ENCODE measurements around the gene HERC2. TPM values are rescaled to one million over a fixed set of nuclear protein-coding genes. Genes with fewer than 3 reads are reported as not detected.

Gene HERC2
- total and polyA plus RNA-seq, 5 donors from 2014 or later = 8.2 to 69.0 (median 10.4) TPM

DNA sequence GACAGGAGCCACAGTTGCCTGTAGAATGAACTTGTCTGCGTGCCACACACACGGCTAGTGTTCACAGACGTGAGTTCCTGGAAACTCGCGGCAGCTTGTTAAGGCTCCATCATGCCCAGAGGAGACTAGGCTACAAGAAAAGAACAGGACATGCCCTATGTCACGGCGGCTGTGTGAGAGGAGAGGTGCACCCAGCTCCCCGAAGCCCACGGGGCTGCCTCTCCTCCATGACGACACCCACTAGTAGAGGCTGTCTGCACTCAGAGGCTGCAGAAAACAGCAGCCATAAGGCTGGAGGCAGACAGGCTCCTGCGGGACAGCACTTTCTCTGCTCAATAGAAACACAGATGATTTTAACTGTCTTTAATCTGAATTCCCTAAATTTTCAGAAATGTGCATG is 203.9 kb downstream of the HERC2 start:
- no peak overlapping the region for H3K4me3 ChIP-seq (ENCODE audit: low read depth, low read length)
- no peaks in the 10 kb centered on the region for H3K4me1 ChIP-seq (ENCODE audit: control insufficient read depth, insufficient read depth, low read length, poor library complexity, severe bottlenecking)
- H3K27ac Mint-ChIP-seq = no peak overlapping the region
- DNase-seq = no peak
- peaks cover 66% of the 10 kb centered on the region for H3K36me3 ChIP-seq (ENCODE audit: control insufficient read depth, insufficient read depth, low read length)
- H3K36me3 Mint-ChIP-seq = peaks cover 48% of the 10 kb centered on the region
- H3K9me3 Mint-ChIP-seq = peaks cover 0 to 2% (median 0%) of the 10 kb centered on the region in 7 donors
- no peak overlapping the region for H3K4me3 Mint-ChIP-seq
- peaks cover 0 to 5% (median 0%) of the 10 kb centered on the region in 4 donors for H3K4me1 Mint-ChIP-seq
- no peak overlapping the region for H3K27ac ChIP-seq (ENCODE audit: insufficient read depth, low read length, poor library complexity, severe bottlenecking)
- no peak for ATAC-seq (ENCODE audit: low read depth in 2 of 2)
- H3K27me3 ChIP-seq (ENCODE audit: control insufficient read depth, insufficient read depth, low read length) = no peaks in the 10 kb centered on the region
- no peaks in the 10 kb centered on the region for H3K27me3 Mint-ChIP-seq
- H3K9me3 ChIP-seq (ENCODE audit: control insufficient read depth in 2 of 2, low read length in 2 of 2) = no peaks in the 10 kb centered on the region

DNA sequence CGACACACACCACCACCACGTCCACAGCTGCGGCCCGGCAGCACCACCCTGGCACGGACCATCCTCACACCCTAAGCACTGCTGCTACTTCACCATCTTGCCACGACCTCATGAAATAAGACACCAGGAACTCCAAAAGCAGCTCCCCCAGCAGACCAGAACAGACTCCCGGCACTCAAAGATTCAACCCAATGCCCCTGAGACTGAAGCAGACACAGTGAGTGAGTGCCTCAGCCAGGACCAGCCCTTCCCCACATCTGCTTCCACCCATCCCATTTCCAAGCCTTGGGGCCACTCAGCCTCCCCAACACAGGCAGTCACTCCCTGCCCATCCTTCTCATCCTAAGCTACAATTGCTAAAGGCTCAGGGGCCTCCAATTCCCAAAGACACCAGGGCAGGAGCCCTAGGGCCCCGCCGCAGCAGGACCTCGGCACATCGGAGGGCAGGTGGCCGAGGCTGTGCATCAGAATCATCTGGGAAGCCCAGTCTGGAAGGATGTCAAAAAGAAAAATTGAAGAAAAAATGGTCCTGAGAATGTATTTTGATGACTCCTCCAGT is 204.5 kb downstream of the HERC2 start:
- Histone ChIP-seq H3K27ac (ENCODE audit: insufficient read depth, low read length, poor library complexity, severe bottlenecking) (no peak overlapping the region), H3K36me3 (ENCODE audit: control insufficient read depth, insufficient read depth, low read length) (peaks cover 72% of the 10 kb centered on the region), H3K9me3 (ENCODE audit: control insufficient read depth in 2 of 2, low read length in 2 of 2) (no peaks in the 10 kb centered on the region), H3K27me3 (ENCODE audit: control insufficient read depth, insufficient read depth, low read length) (no peaks in the 10 kb centered on the region), H3K4me1 (ENCODE audit: control insufficient read depth, insufficient read depth, low read length, poor library complexity, severe bottlenecking) (no peaks in the 10 kb centered on the region), H3K4me3 (ENCODE audit: low read depth, low read length) (no peak overlapping the region)
- H3K4me3 Mint-ChIP-seq = no peak overlapping the region
- H3K36me3 Mint-ChIP-seq = peaks cover 48% of the 10 kb centered on the region
- H3K27ac Mint-ChIP-seq = peak overlapping the region in 1 of 3 donors; percentile 47
- H3K27me3 Mint-ChIP-seq = no peaks in the 10 kb centered on the region
- ATAC-seq (ENCODE audit: low read depth in 2 of 2) (no peak), DNase-seq (no peak)
- H3K9me3 Mint-ChIP-seq = peaks cover 0 to 2% (median 0%) of the 10 kb centered on the region in 7 donors
- H3K4me1 Mint-ChIP-seq = peaks cover 0 to 5% (median 0%) of the 10 kb centered on the region in 4 donors

DNA sequence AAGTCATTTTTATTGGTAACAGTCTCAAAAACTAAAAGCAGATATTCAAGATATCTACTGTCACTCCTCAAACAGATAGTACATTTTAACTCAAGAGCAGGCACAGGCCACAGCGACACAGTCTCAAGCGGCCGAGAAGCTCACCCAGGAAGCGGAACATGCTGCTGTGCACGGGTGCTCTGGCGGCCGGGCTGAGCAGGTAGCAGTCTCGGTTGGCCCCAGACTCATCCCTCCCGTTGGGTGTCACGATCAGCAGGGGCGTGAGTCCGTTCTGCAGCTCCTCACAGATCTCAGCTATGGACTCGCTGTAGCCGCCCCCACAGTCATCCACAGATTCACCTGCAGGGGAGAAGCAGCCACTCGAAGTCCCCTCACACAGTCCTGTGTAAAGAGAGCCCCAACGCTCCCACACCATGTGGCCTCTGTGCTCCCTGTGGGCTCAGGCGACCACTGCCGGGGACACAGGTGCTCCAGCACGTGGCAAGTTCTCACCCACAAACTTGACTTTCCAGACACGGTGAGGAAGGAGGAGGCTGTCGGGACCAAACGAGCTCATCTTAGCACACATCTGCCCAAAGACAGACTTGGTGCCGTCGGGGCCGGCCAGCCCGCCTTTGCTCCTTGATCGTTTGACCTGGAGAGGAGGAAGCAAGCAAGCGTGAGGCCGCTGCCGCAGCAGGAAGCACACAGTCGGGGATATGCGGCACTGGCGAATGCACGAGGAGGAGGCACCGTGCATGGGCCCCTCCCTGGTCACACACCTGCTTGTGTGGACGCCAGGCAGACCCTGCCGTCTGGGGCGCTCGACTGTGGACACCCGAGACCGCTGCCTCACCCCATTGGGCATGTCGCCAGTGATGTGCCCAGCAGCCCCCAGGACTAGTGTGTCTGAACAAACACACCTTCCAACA is 205.2 kb downstream of the HERC2 start:
- Mint-ChIP-seq H3K36me3 (peaks cover 55% of the 10 kb centered on the region), H3K27ac (peak overlapping the region in 1 of 3 donors; percentile 47)

DNA sequence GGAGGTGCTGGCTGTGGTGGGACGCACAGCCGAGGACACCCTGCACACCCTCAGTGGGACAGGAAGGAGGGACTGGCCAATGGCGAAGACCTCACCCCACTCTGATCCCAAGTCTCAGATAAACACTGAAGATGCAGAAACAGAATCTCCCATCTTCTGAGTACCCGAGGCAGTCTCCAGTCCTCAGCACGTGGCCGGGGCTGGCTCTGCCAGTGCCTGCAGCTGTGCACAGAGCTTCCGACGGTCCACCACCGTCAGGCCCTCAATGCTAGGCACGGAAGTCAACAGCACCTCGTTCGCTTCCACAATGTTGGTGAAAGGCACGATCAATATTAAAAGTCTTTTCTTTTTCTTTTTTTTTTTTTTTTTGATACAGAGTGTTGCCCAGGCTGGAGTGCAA is 206.1 kb downstream of the HERC2 start:
- peaks cover 77% of the 10 kb centered on the region for H3K36me3 ChIP-seq (ENCODE audit: control insufficient read depth, insufficient read depth, low read length)
- Mint-ChIP-seq H3K27ac (peak overlapping the region in 1 of 3 donors; percentile 28), H3K36me3 (peaks cover 55% of the 10 kb centered on the region)

More for the DNA sequence above, 205.2 kb downstream of the HERC2 start:
- DNase-seq = no peak
- no peaks in the 10 kb centered on the region for H3K4me1 ChIP-seq (ENCODE audit: control insufficient read depth, insufficient read depth, low read length, poor library complexity, severe bottlenecking)
- H3K9me3 Mint-ChIP-seq = peaks cover 0 to 2% (median 0%) of the 10 kb centered on the region in 7 donors
- no peak overlapping the region for H3K4me3 ChIP-seq (ENCODE audit: low read depth, low read length)
- no peaks in the 10 kb centered on the region for H3K9me3 ChIP-seq (ENCODE audit: control insufficient read depth in 2 of 2, low read length in 2 of 2)
- H3K4me3 Mint-ChIP-seq = no peak overlapping the region
- H3K36me3 ChIP-seq (ENCODE audit: control insufficient read depth, insufficient read depth, low read length) = peaks cover 80% of the 10 kb centered on the region
- no peak for ATAC-seq (ENCODE audit: low read depth in 2 of 2)
- no peaks in the 10 kb centered on the region for H3K27me3 Mint-ChIP-seq
- no peaks in the 10 kb centered on the region for H3K27me3 ChIP-seq (ENCODE audit: control insufficient read depth, insufficient read depth, low read length)
- H3K4me1 Mint-ChIP-seq = peaks cover 0 to 5% (median 0%) of the 10 kb centered on the region in 4 donors
- no peak overlapping the region for H3K27ac ChIP-seq (ENCODE audit: insufficient read depth, low read length, poor library complexity, severe bottlenecking)

DNA sequence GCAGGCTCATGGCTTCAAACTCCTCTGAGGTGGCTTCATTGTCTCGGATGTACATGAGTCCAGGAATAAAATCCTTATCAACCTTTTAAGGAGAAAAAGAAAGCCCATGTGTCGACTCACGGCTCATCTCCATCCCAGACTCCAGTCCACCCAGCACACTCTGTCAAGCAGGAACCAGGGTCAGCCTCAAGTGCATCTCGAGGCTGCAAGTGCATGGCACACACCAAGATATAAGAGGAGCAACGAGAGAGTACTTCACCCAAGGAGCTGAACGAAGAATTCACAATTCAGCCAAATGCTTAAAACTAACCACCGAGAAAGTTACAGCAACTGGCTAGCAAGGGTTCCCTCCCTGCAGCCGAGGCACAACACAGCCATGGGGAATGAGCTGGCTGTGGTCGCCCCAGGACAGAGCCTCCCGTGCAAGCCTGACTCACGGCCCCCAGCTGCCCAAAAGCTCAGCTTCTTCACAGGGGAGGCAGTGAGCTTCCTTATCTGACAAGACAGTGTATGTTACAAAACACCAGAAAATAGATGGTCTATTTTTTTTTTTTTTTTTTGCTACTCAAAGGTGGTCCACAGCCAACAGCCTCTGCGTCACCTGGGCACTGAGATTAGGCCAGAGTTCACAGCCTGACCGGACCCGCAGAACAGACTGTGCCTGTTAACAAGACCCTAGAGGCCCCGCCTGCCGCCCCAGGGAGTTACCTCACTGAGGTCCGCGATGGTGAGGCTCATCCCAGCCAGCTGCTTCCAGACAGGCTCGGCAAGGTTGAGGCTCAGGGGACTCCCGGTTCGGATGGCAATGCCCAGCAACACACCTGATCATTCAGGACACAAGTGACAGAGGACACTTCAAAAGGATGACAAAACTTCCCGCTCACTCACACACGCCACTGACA is 207.0 kb downstream of the HERC2 start:
- Histone ChIP-seq H3K36me3 (ENCODE audit: control insufficient read depth, insufficient read depth, low read length) (peaks cover 68% of the 10 kb centered on the region), H3K9me3 (ENCODE audit: control insufficient read depth in 2 of 2, low read length in 2 of 2) (no peaks in the 10 kb centered on the region), H3K4me1 (ENCODE audit: control insufficient read depth, insufficient read depth, low read length, poor library complexity, severe bottlenecking) (no peaks in the 10 kb centered on the region), H3K27ac (ENCODE audit: insufficient read depth, low read length, poor library complexity, severe bottlenecking) (no peak overlapping the region), H3K4me3 (ENCODE audit: low read depth, low read length) (no peak overlapping the region), H3K27me3 (ENCODE audit: control insufficient read depth, insufficient read depth, low read length) (no peaks in the 10 kb centered on the region)
- DNase-seq = no peak
- Mint-ChIP-seq H3K9me3 (no peaks in the 10 kb centered on the region), H3K4me3 (no peak overlapping the region), H3K27ac (peak overlapping the region in 2 of 3 donors; percentile 28 to 74), H3K27me3 (no peaks in the 10 kb centered on the region), H3K36me3 (peaks cover 51% of the 10 kb centered on the region), H3K4me1 (peaks cover 0 to 8% (median 0%) of the 10 kb centered on the region in 4 donors)
- no peak for ATAC-seq (ENCODE audit: low read depth in 2 of 2)

More for the DNA sequence above, 206.1 kb downstream of the HERC2 start:
- DNase-seq (no peak), ATAC-seq (ENCODE audit: low read depth in 2 of 2) (no peak)
- Histone ChIP-seq H3K4me1 (ENCODE audit: control insufficient read depth, insufficient read depth, low read length, poor library complexity, severe bottlenecking) (no peaks in the 10 kb centered on the region), H3K9me3 (ENCODE audit: control insufficient read depth in 2 of 2, low read length in 2 of 2) (no peaks in the 10 kb centered on the region), H3K27ac (ENCODE audit: insufficient read depth, low read length, poor library complexity, severe bottlenecking) (no peak overlapping the region), H3K4me3 (ENCODE audit: low read depth, low read length) (no peak overlapping the region), H3K27me3 (ENCODE audit: control insufficient read depth, insufficient read depth, low read length) (no peaks in the 10 kb centered on the region)
- H3K27me3 Mint-ChIP-seq = no peaks in the 10 kb centered on the region
- H3K9me3 Mint-ChIP-seq = no peaks in the 10 kb centered on the region
- no peak overlapping the region for H3K4me3 Mint-ChIP-seq
- peaks cover 0 to 5% (median 0%) of the 10 kb centered on the region in 4 donors for H3K4me1 Mint-ChIP-seq

DNA sequence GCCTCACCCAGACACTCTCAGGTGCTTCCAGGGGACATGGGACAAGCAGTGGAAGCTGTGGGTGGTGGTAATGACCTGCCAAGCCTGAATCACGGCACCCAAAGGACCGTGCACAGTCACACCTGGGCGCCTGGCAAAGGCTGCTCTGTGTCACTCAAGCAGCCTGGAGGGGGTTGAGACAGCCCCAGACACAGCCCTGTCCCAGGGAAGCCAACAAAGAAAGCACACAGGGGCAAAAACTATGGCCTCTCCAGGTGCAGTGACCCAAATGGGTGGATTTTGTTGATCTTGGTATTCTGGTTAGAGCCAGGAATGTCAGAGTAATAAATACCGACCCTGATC is 207.9 kb downstream of the HERC2 start:
- H3K27me3 ChIP-seq (ENCODE audit: control insufficient read depth, insufficient read depth, low read length) = no peaks in the 10 kb centered on the region
- no peaks in the 10 kb centered on the region for H3K9me3 ChIP-seq (ENCODE audit: control insufficient read depth in 2 of 2, low read length in 2 of 2)
- peaks cover 65% of the 10 kb centered on the region for H3K36me3 ChIP-seq (ENCODE audit: control insufficient read depth, insufficient read depth, low read length)
- DNase-seq = no peak
- Mint-ChIP-seq H3K4me1 (peaks cover 0 to 8% (median 1%) of the 10 kb centered on the region in 4 donors), H3K9me3 (no peaks in the 10 kb centered on the region), H3K27me3 (no peaks in the 10 kb centered on the region), H3K27ac (no peak overlapping the region), H3K4me3 (no peak overlapping the region), H3K36me3 (peaks cover 54% of the 10 kb centered on the region)
- no peak for ATAC-seq (ENCODE audit: low read depth in 2 of 2)
- H3K27ac ChIP-seq (ENCODE audit: insufficient read depth, low read length, poor library complexity, severe bottlenecking) = no peak overlapping the region
- no peaks in the 10 kb centered on the region for H3K4me1 ChIP-seq (ENCODE audit: control insufficient read depth, insufficient read depth, low read length, poor library complexity, severe bottlenecking)
- H3K4me3 ChIP-seq (ENCODE audit: low read depth, low read length) = no peak overlapping the region

DNA sequence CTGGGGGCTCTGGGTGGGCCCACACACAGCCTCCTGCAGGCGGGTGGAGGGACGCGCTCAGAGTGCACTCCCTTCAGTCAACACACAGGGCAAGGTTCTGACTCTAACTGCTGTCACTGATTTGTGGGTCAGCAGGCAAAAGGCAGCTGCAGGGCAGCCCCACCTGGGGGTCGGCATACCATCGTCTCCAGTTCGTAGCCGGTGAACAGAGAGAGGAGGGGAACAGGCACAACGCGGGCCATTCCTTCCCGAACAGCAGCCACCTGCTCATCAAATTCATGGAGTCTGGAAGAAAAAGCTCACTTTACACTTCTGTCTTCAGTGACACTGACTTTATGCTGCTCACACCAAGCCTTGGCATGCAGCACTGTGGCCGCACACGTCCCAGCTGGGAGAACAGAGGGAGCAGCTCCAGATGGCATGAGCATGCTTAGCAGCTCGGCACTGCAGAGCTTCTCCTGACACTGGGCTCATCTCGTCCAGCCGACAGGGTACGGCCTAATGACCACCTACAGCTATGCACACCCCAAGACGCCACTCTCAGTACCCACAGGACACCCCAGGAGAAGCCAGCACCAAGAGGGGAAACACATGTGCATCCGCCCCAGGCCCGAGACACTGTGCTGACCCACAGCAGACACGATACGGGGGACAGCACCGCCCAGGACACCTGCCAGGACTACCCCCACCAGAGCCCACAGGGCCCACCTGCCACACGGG is 208.4 kb downstream of the HERC2 start:
- Mint-ChIP-seq H3K27me3 (peaks cover 4% of the 10 kb centered on the region), H3K9me3 (no peaks in the 10 kb centered on the region), H3K27ac (no peak overlapping the region), H3K4me1 (peaks cover 0 to 8% (median 1%) of the 10 kb centered on the region in 4 donors), H3K4me3 (peak overlapping the region in 1 of 4 donors; percentile 74), H3K36me3 (peaks cover 54% of the 10 kb centered on the region)
- H3K4me3 ChIP-seq (ENCODE audit: low read depth, low read length) = no peak overlapping the region
- no peaks in the 10 kb centered on the region for H3K4me1 ChIP-seq (ENCODE audit: control insufficient read depth, insufficient read depth, low read length, poor library complexity, severe bottlenecking)
- H3K36me3 ChIP-seq (ENCODE audit: control insufficient read depth, insufficient read depth, low read length) = peaks cover 60% of the 10 kb centered on the region
- H3K9me3 ChIP-seq (ENCODE audit: control insufficient read depth in 2 of 2, low read length in 2 of 2) = no peaks in the 10 kb centered on the region
- H3K27ac ChIP-seq (ENCODE audit: insufficient read depth, low read length, poor library complexity, severe bottlenecking) = no peak overlapping the region
- ATAC-seq (ENCODE audit: low read depth in 2 of 2) (no peak), DNase-seq (no peak)
- no peaks in the 10 kb centered on the region for H3K27me3 ChIP-seq (ENCODE audit: control insufficient read depth, insufficient read depth, low read length)

Measured in CD4-positive, CD25-positive, alpha-beta regulatory T cell (primary cell).